HK-2 (cell line): ENCODE measurements around the gene TMEM254.
"Not testable (repeated sequence)": the region's sequence is repeated elsewhere in the genome, so short reads cannot be mapped to it uniquely, and the experiment has no call there.

Experiments
- DNase-seq: peaks from one replicate; pipeline ENCODE4 v3.0.0-alpha.2; 2018; ENCODE audit not compliant: unreplicated experiment

Gene TMEM254, protein sequence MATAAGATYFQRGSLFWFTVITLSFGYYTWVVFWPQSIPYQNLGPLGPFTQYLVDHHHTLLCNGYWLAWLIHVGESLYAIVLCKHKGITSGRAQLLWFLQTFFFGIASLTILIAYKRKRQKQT

DNA sequence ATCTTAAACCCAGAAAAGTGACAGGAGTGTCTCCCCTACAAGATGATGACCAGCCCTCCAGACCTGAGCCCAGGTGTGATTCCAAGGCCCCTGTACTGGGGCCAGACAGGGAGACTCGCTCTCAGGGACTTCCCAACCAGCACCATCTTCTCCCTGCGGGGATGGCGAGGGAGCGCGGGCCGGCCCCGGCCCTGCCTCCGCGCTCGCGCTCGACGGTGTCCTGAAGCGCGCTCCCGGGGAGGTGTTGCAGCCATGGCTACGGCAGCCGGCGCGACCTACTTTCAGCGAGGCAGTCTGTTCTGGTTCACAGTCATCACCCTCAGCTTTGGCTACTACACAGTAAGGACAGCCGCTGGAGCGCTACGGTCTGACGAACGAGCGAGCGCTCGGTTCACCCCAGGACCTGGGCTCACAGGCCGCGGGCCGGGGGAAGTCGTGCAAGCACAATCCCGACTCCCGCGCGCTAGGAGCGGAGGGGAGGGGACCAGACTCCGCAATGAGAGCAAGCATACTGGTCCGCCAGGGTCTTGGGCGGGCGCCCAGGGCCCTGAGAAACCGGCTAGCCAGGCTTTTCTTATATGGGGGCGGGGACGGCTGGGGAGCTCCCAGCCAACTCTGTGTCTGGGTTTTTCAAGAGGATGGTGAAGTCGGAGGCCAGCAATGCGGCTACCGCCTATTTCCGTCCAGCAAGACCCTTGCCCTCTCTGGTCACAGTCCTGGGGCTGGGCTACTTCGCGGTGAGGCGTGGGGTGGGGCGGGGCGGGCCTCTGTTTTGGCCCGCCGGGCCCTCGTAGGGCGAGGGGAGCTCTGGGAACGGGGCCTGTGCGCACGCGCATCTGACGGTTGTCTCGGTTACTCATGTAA, at the start of gene TMEM254:
TSS of gene TMEM254 (plus strand) at position 218 of the 864 bp plus-strand sequence. CDS start at position 253, 35 bp downstream.
- peak; percentile 92 for DNase-seq

DNA sequence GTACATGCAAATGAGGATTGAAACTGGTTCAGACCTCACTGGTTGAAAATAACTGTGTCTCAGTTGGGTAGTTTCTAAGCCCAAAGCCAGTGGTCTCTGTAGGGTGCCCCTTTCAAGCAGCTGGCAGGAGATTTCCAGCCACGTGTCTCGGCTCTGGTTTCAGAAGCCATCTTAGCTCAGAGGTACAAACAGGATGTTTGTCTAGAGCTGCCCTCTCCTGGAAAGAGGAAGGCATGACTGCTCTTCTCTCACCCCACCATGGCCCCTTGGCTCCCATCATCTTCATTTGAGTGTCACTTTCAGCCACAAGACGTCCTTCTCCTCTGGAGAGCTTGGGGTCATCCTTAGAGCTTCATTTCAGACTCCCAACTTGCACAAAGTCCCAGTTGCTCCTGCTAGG, 49.3 kb upstream of the TMEM254 start:
- not testable (repeated sequence) for DNase-seq

DNA sequence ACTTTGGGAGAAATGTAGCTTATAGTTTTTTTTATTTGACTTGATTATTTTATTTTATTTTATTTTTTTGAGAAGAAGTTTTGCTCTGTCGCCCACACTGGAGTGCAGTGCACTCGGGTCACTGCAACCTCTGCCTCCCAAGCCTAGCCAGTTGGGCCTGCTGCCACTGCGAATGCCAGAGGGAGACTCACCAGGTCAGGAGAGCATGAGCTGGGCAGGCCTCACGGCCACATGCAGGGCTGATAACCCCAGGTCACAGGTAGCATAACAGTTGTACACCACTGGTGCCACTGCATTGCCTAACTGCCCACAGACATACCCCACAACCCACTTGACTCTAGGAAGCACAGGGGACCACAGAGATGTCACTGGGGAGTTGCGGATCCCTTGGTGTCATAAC, 48.6 kb upstream of the TMEM254 start:
- DNase-seq, result not testable (repeated sequence)

DNA sequence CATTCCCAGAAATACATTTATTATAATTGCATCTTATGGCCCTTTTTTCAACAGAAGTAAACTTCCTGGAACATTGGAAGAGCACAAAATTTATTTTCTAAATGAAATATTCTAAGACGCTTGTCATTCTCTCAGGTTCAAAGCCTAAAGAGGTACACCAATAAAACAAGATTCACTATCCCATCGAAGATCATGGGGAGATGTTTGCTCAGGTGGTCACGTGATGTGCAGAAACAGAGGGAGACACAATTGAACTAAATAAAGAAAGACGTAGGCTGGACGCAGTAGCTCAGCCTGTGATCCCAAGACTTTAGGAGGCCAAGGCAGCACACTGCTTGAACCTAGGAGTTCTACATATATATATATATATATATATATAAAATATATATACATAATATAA, 46.0 kb upstream of the TMEM254 start:
- DNase-seq, result no peak

DNA sequence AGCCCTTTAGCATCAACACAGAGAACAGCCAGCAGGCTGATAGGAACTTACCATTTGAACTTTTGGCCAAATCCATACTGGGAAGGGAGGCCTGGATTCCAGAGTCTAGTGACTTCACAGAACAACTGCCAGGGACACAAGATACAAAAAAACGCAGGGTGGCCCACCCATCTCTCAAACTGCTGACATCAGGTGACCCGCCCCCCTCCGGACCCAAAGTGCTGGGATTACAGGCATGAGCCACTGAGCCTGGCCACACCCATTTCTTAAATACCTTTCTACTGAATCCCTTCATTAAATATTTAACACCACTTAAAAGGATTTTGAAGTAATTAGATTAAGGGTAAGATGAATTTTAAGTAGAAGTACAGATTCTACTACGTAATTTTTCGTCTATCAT, 43.7 kb upstream of the TMEM254 start:
- DNase-seq, result not testable (repeated sequence)

DNA sequence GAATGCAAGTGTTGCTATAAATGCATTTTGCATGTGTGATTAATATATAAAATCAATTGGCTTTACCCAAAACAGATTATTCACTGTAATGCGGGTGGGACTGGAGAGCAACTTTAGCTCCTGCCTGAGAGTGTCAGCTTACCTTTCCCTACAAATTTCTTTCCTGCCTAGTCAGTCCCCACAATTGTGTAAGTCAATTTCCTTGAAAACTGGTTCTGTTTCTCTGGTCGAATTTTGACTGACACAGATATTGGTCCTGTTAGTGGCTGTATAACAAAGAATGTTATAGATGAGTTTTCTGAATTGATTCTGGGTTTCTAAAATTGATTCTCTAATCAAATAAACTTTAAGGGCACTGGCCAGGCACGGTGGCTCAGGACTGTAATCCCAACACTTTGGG, 43.0 kb upstream of the TMEM254 start:
- DNase-seq, result not testable (repeated sequence)

DNA sequence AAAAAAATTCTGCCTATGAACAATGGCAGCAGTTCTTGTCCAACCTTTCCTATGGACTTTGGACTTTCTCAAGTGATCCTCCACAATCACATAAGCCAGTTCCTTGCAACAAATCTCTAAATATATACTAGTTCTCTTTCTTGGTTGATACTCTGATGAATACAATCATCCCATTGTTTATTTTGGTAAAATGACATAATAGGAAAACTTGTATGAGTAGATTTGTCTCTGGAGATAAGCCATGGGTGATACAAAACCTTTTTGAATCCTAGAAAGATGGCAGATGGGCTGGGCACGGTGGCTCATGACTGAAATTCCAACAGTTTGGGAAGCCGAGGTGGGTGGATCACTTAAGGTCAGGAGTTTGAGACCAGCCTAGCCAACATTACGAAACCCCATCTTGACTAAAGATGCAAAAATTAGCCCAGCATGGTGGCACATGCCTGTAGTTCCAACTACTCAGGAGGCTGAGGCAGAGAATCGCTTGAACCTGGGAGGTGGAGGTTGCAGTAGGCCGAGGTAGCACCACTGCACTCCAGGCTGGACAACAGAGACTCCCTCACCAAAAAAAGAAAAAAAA, 41.5 kb upstream of the TMEM254 start:
- not testable (repeated sequence) for DNase-seq

DNA sequence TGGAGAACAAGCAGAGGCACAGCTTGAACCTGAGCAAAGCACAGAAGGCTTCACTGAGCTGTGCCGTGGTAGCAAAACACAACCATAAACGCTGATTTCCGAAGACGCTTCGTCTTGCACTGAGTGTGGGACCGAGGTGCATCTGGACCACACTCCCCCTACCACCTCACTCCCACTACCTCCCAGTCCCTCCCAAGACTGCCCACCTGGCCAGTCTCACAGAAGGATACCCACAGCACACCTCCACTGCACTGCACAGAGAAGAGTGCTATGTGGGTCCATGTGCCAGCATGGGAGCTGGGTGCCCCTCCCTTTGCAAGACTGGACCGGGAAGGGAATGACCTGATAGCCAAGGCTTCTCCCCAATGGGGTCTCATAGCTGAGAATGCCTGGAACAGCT, 40.2 kb upstream of the TMEM254 start:
- not testable (repeated sequence) for DNase-seq

DNA sequence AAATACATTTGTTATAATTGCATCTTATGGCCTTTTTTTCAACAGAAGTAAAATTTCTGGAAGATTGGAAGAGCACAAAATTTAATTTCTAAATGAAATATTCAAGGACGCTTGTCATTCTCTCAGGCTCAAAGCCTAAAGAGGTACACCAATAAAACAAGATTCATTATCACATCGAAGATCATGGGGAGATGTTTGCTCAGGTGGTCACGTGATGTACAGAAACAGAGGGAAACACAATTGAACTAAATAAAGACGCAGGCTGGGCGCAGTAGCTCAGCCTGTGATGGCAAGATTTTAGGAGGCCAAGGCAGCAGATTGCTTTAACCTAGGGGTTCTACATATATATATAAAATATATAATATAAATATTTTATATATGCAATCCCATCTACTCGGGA, 37.3 kb upstream of the TMEM254 start:
- DNase-seq, result no peak

DNA sequence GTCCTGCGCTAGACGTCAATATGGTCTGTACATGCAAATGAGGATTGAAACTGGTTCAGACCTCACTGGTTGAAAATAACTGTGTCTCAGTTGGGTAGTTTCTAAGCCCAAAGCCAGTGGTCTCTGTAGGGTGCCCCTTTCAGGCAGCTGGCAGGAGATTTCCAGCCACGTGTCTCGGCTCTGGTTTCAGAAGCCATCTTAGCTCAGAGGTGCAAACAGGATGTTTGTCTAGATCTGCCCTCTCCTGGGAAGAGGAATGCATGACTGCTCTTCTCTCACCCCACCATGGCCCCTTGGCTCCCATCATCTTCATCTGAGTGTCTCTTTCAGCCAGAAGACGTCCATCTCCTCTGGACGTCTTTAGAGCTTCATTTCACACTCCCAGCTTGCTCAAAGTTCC, 33.5 kb upstream of the TMEM254 start:
- not testable (repeated sequence) for DNase-seq

DNA sequence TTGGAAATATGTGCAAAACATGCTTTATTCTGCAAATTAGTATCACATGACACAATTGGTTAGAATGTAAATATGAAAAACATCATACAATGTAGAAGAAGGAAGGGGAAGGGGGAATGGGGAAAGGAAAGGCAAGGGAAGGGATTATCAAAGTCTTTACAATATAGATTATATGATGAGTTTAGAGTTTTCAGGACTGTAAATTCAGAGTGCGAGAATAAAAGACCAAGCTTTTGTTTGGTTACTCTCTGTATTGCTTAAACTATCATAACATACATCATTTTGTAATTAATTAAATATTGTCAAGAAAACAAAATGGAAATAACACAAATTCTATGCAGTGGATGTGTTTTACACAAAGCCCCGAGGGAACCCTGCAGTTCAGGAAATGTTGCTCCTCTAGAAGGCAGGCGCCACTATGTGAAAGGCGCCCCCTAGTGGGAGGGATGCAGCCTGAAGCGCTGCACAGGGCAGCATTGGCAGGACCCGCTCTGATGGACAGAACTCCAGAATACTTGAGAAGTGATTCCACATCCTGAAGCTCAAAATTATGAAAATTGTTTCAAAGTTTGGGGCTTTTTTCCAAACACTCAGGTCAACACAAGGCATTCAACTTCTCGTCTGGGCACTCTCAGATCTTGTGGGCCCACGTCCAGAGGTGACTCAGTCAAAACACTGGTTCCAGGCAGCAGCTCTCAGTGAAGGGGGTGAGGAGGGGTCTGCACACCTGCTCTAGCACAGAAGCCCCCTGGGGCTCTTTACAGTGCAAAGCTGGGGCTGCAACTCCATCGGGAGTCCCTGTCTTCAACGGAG, 31.6 kb upstream of the TMEM254 start:
- DNase-seq, result peak; percentile 76

DNA sequence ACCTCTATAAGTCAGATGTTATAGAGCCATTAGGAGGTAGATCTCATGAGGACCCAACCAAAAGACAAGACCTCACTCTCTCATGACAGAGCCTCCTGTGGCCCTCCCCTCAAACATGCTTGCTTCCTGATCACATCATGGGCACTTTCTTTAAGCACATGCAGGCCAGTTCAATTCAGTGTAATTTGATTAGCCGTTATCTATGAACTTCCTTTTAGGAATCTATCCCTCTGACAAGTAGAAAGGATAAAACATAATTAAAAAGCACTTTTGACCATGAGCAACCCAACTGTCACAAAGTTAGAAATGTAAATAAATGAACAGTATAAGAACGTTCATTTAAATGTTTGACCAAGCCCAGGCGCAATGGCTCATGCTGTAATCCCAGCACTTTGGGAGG, 27.7 kb upstream of the TMEM254 start:
- DNase-seq, result no peak

DNA sequence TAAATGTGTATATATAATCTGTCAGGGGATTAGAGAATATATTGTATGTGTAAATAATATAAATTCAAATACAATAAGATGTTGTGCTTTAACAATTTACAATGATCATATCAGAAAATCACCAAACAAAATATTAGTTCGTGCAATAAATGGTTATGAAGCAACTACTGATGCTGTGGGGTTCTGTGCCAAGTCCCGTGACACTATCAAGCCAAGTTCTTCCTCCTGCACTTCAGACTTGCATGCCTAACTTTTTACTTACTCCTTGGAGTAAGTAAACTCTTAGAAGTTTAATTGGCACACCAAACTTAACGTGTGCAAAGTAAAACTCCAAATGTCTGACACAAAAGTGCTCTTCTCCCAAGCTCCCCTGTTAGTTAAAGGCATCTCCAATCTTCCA, 26.5 kb upstream of the TMEM254 start:
- DNase-seq, result no peak

DNA sequence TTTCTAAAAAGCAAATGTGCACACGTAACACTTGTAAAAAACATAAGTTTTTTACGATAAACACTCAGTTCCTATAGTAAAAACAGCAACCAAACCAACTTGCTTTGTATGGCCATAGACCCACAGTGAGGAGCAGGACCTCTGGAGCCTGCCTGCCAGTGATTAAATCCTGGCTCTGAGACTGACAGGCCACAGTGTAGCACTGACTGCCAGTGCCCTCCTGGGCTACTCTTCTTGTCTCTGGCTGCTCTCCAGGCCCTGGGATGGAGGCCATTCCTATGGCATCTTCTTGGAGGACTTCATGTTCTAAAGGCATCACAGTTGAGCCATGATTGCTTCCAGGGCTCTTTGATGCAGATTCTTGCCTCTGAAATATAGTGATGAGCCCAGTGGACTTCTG, 22.7 kb upstream of the TMEM254 start:
- DNase-seq, result no peak

DNA sequence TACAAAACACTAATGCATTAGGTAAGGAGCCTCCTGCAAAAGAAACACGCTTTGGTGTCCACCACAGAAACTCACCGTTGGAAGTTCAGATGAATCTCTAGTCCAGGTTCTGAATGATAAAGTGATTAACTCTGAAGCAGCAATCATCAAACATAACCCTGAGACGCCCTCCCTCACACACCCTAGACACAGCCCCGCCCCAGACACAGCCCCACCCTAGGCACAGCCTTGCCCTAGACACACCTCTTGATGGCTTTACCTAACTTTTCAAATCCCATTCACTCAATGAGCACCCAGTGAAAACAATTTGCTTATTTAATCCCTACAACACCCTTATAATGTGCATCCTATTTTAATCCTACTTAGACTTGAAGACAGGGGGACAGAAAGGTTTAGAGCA, 21.3 kb upstream of the TMEM254 start:
- DNase-seq, result no peak

DNA sequence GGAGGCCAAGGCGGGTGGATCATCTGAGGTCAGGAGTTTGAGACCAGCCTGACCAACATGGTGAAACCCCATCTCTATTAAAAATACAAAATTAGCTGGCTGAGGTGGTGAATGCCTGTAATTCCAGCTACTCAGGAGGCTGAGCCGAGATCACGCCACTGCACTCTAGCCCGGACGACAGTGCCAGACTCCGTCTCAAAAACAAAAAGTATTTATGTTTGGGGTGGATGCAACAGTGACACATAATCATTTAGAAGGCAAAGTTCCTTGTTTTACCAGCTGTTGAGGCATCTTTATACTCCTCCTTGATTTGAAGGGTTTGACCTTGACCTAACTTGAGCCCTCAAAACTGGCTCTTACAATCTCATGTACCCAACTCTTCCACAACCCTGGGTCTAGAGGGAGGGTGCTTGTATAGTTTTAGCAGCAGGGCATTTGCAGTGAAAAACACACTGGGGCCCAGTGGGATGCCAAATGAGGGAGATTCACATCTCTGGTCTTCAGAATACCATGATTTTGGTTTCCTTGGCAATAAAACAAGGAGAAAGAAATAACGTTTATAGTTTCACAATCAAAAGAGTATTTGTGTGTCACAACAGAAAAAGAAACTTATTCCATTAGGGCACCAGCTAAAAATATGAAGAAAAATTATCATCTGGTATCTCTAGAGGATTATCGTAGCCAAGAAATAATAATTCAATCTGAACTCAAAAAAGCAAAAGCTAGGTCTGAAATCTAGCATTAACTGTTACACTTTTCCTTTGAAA, 14.2 kb upstream of the TMEM254 start:
- DNase-seq, result no peak

DNA sequence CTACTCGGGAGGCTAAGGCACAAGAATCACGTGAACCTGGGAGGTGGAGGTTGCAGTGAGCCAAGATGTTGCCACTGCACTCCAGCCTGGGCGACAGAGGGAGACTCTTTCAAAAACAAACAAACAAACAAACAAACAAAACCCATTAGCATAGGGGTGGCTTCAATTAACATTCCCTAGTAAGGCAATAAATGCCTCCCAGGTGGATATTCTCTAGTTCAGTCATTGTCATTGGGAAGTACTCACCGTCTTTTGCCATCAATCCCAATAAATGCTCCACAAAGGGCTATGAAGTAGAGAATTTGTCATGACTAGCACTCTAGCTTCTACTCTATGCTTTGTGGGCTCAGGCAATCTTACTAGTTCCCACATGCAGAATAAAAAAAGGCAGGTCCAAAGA, 11.7 kb upstream of the TMEM254 start:
- no peak for DNase-seq

DNA sequence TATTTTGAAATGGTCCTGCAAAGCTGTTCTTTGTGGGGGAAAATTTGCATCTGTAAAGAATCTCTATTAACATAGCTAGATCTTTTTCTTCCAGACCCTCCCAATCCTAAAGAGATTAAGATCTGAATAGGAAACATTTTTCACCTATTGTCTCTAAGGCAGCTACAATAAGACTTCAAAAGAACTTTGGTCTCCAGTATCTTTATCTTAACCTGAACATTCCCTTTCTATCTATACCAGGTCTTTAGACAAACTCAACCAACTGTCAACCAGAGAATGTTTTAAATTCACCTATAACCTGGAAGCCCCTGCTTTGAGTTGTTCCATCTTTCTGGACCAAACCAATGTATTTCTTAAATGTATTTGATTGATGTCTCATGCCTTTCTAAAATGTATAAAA, 10.6 kb upstream of the TMEM254 start:
- DNase-seq, result not testable (repeated sequence)

DNA sequence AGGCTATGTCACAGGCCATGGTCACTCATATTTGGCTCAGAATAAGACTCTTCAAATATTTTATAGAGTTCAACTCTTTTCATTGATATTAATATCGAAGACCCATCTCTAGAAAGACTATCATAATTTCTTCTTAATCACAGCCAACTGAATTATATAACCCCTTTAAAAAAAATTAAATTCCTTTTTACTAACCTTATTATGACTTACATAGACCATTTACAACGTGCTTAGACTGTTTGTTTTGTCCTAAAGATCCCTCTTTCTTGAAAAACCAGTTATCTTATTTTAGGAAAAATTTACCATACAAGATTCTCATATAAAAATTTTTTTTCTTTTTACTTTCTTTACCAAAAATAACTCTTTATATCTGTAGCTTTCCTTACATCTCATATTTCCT, 10.2 kb upstream of the TMEM254 start:
- no peak for DNase-seq

DNA sequence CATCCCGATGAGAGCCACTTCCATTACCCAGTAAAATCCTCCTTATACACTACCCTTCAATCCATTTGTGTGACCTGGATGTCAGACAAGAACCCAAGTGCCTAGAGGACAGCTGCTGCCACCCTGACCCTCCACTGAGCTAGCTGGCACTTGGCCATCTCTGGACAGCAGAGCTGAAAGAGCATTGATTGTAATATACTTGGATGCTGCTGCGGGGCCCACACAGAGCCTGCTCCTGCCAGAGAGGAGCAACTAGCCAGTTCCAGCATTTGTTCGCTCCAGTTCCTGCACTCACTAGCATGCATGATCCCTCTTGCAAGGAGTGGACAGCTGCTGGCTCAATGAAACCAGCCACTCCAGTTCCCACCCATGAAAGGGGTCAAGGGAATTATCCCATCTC, 8.4 kb upstream of the TMEM254 start:
- DNase-seq, result no peak

DNA sequence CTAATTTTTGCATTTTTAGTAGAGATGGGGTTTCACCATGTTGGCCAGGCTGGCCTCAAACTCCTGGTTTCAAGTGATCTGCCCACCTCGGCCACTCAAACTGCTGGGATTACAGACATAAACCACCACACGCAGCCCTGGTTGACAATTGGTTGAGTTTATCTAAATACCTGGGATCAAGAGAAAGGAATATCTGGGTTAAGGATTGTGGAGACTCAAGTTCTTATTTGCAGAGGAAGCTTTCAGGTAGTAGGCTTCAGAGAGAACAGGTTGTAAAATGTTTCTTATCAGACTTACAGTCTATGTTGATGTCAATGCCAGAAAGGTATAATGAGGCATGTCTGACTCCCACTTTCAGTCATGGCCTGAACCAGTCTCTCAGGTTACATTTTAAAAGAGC, 5.9 kb upstream of the TMEM254 start:
- no peak for DNase-seq

DNA sequence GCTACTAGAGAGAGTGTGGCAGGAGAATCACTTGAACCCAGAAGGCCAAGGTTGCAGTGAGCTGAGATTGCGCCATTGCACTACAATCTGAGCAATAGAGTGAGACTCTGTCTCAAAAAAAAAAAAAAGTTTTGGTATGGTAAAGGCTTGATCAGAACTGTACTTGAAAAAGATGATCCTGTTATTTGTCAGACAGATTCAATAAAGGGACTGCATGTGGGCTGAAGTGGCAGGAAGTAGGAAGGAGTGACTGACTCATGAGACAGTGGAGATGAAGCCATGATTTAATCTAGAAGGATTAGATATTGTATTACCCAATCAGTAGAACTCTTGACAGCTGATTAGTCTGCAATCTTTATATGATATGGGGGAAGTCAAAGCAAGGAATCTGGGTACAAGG, 2.7 kb upstream of the TMEM254 start:
- no peak for DNase-seq
